Cardiac fibroblast (primary cell): ENCODE measurements around the gene NAALADL2.

Experiments
- DNase-seq, 2 donors: peaks; one replicate each; pipeline versions ENCODE4 v3.0.0 to v3.0.0-alpha.2; 2010; ENCODE audit warnings: low read depth in 2 of 2
- H3K4me3 ChIP-seq, 2 donors: replicated peaks in 1 of 2; 1 replicate in 1 of 2; 2 replicates in 1 of 2; pipeline ENCODE4 v1.5.1; 2011; ENCODE audit warnings: low read depth in 2 of 2, low read length in 2 of 2, mild to moderate bottlenecking in 2 of 2, moderate library complexity in 1 of 2
- TF ChIP-seq, protein P1 (sequence below): IDR thresholded peaks from one replicate; pipeline ENCODE4 v1.5.1; 2011; ENCODE audit warnings: low read depth, mild to moderate bottlenecking, low read length, inconsistent platforms

Gene NAALADL2

DNA sequence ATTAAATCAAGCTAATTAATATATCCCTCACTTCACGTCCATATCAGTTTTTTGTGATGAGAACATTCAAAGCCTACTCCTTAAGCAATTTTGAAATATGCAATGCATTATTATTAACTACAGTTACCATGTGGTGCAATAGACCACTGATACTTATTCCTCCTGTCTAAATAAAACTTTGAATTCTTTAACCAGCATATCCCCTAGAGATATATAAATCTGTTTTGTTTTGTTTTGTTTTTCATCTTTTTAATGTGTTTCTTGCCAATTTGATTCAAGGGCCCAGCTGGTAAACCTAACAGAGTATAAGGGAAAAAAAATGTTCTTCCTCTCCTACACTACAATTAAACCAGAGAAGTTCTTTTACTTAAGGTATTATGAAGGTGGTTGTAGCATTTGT is 524.2 kb downstream of the NAALADL2 start:
- TF ChIP-seq, protein P1, sequence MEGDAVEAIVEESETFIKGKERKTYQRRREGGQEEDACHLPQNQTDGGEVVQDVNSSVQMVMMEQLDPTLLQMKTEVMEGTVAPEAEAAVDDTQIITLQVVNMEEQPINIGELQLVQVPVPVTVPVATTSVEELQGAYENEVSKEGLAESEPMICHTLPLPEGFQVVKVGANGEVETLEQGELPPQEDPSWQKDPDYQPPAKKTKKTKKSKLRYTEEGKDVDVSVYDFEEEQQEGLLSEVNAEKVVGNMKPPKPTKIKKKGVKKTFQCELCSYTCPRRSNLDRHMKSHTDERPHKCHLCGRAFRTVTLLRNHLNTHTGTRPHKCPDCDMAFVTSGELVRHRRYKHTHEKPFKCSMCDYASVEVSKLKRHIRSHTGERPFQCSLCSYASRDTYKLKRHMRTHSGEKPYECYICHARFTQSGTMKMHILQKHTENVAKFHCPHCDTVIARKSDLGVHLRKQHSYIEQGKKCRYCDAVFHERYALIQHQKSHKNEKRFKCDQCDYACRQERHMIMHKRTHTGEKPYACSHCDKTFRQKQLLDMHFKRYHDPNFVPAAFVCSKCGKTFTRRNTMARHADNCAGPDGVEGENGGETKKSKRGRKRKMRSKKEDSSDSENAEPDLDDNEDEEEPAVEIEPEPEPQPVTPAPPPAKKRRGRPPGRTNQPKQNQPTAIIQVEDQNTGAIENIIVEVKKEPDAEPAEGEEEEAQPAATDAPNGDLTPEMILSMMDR, result no peak
- no peak overlapping the region for H3K4me3 ChIP-seq
- DNase-seq, result peak; percentile 48 to 64

DNA sequence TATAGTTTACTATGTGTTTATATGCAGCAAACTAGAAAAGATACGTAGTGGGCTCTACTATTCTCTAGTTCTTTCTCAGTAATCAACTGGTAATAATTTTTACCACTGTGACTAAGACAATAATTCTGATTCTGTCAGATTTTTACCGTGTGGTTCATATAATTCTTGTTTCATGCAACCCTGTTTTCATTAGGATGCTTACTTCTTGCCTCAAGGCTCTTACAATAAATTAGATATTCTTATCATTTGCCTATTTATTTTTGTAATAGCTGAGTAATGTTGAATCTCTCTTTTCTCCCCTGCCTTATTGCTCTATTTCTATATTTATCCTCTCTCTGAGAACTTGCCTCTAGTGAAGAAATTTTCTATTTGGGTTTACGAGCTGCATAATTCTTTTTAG is 524.7 kb downstream of the NAALADL2 start:
- no peak overlapping the region for H3K4me3 ChIP-seq
- peak in 1 of 2 donors; percentile 16 for DNase-seq
- TF ChIP-seq, protein P1, result no peak

DNA sequence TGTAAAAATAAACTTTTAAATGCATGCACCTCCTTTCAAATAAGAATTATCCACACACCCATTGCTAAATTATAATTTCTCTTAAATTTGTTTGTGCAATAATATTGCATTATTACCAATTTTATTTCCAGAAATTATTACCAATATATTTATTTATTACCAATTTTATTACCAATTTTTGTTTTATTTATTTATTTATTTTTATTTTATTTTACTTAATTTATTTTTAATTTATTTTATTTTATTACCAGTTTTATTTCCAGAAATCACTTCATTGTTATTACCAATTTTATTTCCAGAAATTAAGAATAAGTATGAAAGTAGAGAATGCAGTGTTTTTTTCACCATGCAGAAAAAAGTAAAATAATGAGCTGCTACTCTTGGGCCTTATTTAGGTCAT is 525.4 kb downstream of the NAALADL2 start:
- no peak overlapping the region for H3K4me3 ChIP-seq
- TF ChIP-seq, protein P1, result no peak
- DNase-seq, result no peak

DNA sequence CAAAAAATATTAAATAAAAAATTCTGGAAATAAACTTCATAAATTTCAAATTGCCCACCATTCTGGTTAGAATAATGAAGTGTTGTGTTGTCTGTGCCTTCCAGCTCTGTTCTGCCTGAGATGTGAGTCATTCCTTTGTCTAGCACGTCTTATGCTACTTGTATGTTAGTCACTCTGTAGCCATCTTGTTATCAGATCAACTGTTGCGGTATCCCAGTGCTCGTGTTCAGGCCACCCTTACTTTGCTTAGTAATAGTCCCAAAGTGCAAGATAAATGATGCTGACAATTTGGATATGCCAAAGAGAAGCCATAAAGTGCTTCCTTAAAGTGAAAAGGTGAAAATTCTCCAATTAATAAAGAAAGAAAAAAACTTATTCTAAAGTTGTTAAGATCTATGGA is 527.5 kb downstream of the NAALADL2 start:
- TF ChIP-seq, protein P1, result no peak
- H3K4me3 ChIP-seq, result no peak overlapping the region
- DNase-seq, result peak; percentile 83 to 95

DNA sequence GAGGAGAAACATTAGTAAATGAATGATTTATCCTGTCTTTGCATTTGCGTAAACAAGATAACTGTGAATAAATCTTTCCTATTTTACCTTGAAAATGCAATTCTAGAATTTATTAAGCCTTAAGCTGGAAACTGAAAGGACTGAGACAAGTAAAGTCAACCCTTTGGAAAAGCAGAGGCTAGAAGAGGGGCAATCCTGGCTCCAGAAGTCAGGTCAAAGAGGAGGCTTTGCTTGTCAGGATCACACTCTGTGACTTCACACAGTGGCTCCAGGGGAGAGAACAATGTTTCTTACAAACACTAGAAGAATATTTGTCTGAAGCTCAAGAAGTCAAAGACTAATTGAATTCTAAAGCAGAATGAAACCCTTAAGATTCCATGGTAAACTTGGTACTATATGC is 530.4 kb downstream of the NAALADL2 start:
- TF ChIP-seq, protein P1, result no peak
- no peak for DNase-seq
- H3K4me3 ChIP-seq, result no peak overlapping the region

DNA sequence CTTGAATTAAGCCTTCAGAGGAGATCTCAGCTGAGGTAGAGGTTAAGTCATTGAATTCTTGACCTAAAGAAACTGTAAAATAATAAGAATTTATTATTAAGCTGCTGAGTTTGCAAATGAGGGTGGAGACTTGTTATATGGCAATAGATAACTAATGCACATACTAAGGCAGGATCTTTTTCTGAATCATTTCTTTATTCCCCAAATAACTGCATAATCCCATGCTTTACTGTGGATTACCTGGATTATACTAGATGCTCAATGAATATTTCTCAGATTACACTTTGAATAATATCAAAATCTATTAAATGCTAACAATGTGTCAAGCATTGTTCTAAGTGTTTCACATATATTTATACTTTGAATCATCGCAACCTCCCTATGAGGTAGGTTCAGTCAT is 532.5 kb downstream of the NAALADL2 start:
- TF ChIP-seq, protein P1, result no peak
- H3K4me3 ChIP-seq, result no peak overlapping the region
- DNase-seq, result no peak

DNA sequence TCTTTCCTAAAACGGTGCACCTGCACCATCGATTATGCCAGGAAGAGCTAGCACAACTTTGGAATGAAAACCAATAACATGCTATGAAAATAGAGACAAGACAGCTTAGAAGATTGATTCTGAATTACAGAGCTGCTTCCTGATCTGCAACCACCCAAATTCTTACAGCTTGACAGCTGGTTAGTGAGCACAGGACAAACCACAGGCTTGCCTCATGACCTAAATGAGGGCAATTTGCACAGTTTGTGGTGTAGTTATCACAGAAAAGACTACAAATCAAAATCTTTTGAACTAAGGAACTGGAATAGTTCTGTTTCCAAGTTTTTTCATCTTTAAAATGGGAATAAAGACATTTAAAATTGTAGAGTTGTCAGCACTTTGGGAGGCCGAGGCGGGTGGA is 533.5 kb downstream of the NAALADL2 start:
- TF ChIP-seq, protein P1, result no peak
- no peak overlapping the region for H3K4me3 ChIP-seq
- peak in 1 of 2 donors; percentile 49 for DNase-seq
